ENCODE data around the gene HERPUD1.
"Not testable (repeated sequence)": the region's sequence is repeated elsewhere in the genome, so short reads cannot be mapped to it uniquely, and the experiment has no call there.

HERPUD1 gene

GRCh38 chr16:56933828-56934598 lies 2.1 kb downstream of the HERPUD1 start:
- intact Hi-C loops (cut with DNase I): no loop called here

DNA sequence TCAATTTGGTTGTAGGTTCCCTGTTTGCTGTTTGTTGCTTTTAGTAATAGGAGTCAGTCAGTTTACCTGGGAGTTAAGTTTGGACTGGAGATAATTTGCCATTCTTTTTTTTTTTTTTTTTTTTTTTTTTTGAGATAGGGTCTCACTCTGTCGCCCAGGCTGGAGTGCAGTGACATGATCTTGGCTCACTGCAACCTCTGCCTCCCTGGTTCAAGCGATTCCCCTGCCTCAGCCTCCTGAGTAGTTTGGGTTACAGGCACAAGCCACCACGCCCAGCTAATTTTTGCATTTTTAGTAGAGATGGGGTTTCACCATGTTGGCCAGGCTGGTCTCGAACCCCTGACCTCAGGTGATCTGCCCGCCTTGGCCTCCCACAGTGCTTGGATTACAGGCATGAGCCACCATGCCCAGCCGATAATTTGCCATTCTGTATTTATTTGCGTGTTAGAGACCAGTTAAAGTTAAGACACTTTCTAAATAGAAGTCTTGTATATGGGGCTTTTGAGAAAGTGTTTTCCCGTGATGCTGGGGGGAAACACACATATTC lies 2.7 kb downstream of the HERPUD1 start:
- peak in 1 of 10 donors; percentile 11 for DNase-seq
- intact Hi-C loops (cut with DNase I): not testable (repeated sequence)

More at GRCh38 chr16:56933828-56934598, 2.1 kb downstream of the HERPUD1 start:
- DNase-seq: peak in 1 of 10 donors; percentile 5

- peak in 1 of 10 donors; percentile 5 for DNase-seq
- intact Hi-C loops (cut with DNase I): no loop called here
Measured at GRCh38 chr16:56935201-56935600, 3.3 kb downstream of the HERPUD1 start.

- no peak for DNase-seq
- intact Hi-C loops (cut with DNase I): no loop called here
Measured at GRCh38 chr16:56936491-56936890, 4.5 kb downstream of the HERPUD1 start.

- intact Hi-C loops (cut with DNase I): no loop called here
- DNase-seq: peak in 1 of 10 donors; percentile 80
Measured at GRCh38 chr16:56936950-56937349, 5.0 kb downstream of the HERPUD1 start.

DNA sequence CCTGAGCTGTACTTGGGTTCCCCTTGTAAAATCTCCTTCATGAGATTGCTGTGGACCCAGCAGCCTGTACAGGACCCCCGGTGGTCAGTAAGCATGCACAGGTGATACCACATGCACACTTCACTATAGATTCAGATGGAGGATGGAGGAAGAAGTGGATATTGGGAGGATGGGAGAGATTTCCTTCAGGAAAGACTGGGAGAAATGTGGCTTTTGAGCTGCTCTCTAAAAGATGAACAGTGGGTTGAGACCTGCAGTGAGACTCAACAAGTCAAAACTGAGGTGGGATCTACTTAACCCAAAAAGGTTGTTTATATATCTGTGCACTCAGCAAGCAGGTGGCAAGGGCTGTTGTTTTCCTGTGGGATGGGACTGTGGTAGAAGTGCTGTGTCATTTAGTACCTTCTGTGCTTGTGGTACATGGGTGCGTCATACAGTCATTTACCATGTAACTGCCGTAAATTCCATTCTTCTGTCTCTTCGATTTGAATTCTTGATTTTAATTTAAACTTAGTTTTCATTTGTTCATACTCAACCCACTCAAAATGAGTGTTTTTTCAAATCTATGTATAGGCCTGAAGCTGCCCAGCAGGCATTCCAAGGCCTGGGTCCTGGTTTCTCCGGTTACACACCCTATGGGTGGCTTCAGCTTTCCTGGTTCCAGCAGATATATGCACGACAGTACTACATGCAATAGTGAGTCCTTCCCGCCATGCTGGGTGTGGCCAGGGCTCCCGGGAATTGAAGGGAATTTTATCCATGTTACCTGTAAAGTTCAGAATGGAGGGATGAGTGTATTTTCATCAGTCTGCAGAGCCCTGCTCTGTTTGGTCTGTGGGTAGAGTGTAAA lies 6.9 kb downstream of the HERPUD1 start:
- DNase-seq: peak in 1 of 10 donors; percentile 18
- intact Hi-C loops (cut with DNase I): no loop called here

DNA sequence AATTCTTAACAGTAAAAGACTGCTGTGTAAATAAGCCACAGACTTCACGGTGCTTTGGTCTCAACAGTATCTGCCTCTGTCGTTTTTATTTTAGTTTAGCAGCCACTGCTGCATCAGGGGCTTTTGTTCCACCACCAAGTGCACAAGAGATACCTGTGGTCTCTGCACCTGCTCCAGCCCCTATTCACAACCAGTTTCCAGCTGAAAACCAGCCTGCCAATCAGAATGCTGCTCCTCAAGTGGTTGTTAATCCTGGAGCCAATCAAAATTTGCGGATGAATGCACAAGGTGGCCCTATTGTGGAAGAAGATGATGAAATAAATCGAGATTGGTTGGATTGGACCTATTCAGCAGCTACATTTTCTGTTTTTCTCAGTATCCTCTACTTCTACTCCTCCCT lies 7.9 kb downstream of the HERPUD1 start:
- intact Hi-C loops (cut with DNase I): no loop called here
- peak in 1 of 10 donors; percentile 16 for DNase-seq

DNA sequence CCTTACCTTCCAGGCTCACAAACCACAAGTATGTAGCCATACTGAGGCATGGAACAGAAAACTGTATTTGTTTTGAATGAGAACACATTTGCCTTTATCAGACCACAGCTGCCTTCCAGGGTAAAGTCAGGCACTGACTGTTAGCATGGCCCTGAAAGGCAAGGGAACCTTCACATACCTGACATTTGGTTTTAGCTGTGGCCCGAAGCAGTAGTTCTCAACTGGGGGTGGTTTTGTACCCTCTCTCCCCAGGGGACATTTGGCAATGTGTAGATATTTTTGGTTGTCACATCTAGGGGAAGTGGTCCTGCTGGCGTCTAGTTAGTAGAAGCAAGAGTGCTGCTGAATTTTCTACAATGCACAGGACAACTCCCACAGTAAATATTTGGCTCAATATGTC lies 9.2 kb downstream of the HERPUD1 start:
- DNase-seq: no peak
- intact Hi-C loops (cut with DNase I): no loop called here

- intact Hi-C loops (cut with DNase I): no loop called here
- peak in 1 of 10 donors; percentile 25 for DNase-seq
Measured at GRCh38 chr16:56941856-56942331, 10.0 kb downstream of the HERPUD1 start.

DNA sequence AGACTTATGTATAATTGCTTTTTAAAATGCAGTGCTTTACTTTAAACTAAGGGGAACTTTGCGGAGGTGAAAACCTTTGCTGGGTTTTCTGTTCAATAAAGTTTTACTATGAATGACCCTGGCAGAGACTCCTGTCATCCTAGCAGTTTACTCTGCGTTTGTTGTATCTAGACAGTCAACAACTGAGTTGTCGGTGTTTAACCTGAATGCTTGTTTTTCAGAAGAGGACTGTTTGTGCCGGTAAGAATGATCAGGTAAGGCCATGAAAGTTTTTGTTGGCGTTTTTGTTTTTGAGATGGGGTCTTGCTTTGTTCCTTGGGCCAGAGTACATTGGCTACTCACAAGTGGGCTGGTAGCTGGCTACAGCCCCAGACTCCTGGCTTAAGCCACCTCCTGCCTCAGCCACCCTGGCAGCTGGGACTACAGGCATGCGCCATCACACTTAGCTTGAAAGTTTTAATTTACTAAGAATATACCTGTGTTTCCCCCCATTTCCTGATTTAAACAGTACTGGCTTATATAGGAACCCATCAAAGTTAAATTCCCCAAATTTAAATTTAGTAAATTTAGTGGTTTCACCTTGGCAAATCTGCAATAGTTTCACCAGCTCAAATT lies 11.9 kb downstream of the HERPUD1 start:
- intact Hi-C loops (cut with DNase I): no loop called here
- DNase-seq: no peak

GRCh38 chr16:56944954-56945839 lies 13.3 kb downstream of the HERPUD1 start:
- intact Hi-C loops (cut with DNase I): no loop called here
- no peak for DNase-seq

- intact Hi-C loops (cut with DNase I): no loop called here
Measured at GRCh38 chr16:56945847-56946527, 14.0 kb downstream of the HERPUD1 start.

GRCh38 chr16:56946767-56947603 lies 15.0 kb downstream of the HERPUD1 start:
- no peak for DNase-seq
- intact Hi-C loops (cut with DNase I): no loop called here

More at GRCh38 chr16:56945847-56946527, 14.0 kb downstream of the HERPUD1 start:
- DNase-seq: no peak

- intact Hi-C loops (cut with DNase I): no loop called here
- no peak for DNase-seq
Measured at GRCh38 chr16:56947604-56947995, 15.7 kb downstream of the HERPUD1 start.

DNA sequence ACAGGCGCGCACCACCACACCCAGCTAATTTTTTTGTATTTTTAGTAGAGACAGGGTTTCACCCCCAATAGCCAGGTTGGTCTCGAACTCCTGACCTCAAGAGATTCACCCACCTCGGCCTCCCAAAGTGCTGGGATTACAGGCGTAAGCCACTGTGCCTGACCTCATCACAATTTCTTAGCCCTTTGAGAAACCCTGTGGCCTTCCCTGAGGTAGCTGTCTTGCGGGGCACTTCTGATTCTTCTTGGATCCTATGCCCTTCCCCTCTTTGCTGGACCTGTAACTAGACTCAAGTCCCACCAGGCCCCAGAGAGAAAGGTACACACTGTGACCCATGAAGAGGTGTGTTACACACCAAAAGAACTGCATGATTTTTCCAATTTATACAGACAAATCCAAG lies 16.3 kb downstream of the HERPUD1 start:
- intact Hi-C loops (cut with DNase I): no loop called here
- no peak for DNase-seq

- intact Hi-C loops (cut with DNase I): loop anchor here (5.0 kb wide), 1 partner anchor 83 kb away; the partner anchor contains the start of gene SLC12A3
- peak in 1 of 10 donors; percentile 42 for DNase-seq
Measured at GRCh38 chr16:56950051-56950450, 18.1 kb downstream of the HERPUD1 start.

DNA sequence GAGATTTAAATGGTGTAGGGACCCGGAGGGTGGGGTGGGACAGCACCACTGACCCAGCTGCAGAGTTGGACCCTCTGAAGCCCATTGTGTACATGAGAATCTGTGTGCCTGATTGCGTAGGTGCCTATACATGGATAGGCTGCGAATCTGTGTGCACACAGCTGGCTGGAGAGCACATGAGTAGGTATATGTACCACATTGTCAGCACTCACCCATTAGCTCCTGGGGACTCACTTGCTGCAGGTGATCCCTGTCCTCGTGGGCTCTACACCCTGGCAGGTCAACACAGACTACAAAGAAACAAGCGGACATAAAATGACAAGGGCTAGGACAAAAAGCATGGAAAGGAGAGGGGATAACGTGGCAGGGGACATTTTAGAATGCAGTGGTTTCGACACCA lies 18.5 kb downstream of the HERPUD1 start:
- intact Hi-C loops (cut with DNase I): loop anchor here (5.0 kb wide), 1 partner anchor 83 kb away; the partner anchor contains the start of gene SLC12A3
- DNase-seq: peak in 1 of 10 donors; percentile 9
